HFFc6 (cell line): ENCODE results near the gene BRD4. TPM values are rescaled to one million over a fixed set of nuclear protein-coding genes. Genes with fewer than 3 reads are reported as not detected.

Source experiments
- DNase-seq: peaks from one replicate; pipeline ENCODE4 v3.0.0-alpha.2; 2018
- H3K27ac Mint-ChIP-seq: 2 replicates; pipeline ENCODE4 v1.8.0; 2020; ENCODE audit warnings: mild to moderate bottlenecking, mixed read lengths
- H3K27me3 Mint-ChIP-seq: 2 replicates; pipeline ENCODE4 v1.8.0; 2021; ENCODE audit warnings: mild to moderate bottlenecking, moderate library complexity, mixed read lengths; ENCODE audit not compliant: insufficient read depth
- H3K36me3 Mint-ChIP-seq: 2 replicates; pipeline ENCODE4 v1.8.0; 2021; ENCODE audit warnings: low read depth, mixed read lengths
- H3K4me1 Mint-ChIP-seq: 2 replicates; pipeline ENCODE4 v1.8.0; 2020; ENCODE audit warnings: low read depth, mixed read lengths
- H3K4me3 Mint-ChIP-seq: 2 replicates; pipeline ENCODE4 v1.8.0; 2020; ENCODE audit warnings: mild to moderate bottlenecking, moderate library complexity, mixed read lengths
- H3K9me3 Mint-ChIP-seq: 2 replicates; pipeline ENCODE4 v1.8.0; 2020; ENCODE audit warnings: mild to moderate bottlenecking, mixed read lengths
- total RNA-seq, 6 experiments: library from RNA; stranded (reverse); fragmentation: NEBNext Ultra II Directional; extraction: Animal tissue kit (Norgen Biotek cat#: 25700); gene quantifications; 2 replicates in 1 of 6; 3 replicates in 5 of 6; pipeline ENCODE4 v1.2.3, GENCODE V29; 2021
- TF ChIP-seq, protein P1 (sequence below): fragments of 200-600 bp; sonication (generic); IDR thresholded peaks from 2 replicates; pipeline ENCODE4 v1.5.0; 2021; ENCODE audit warnings: antibody characterized with exemption, mild to moderate bottlenecking

Gene BRD4
- total RNA-seq, 6 experiments from 2014 or later: 74.9 to 85.2 (median 81.5) TPM

DNA sequence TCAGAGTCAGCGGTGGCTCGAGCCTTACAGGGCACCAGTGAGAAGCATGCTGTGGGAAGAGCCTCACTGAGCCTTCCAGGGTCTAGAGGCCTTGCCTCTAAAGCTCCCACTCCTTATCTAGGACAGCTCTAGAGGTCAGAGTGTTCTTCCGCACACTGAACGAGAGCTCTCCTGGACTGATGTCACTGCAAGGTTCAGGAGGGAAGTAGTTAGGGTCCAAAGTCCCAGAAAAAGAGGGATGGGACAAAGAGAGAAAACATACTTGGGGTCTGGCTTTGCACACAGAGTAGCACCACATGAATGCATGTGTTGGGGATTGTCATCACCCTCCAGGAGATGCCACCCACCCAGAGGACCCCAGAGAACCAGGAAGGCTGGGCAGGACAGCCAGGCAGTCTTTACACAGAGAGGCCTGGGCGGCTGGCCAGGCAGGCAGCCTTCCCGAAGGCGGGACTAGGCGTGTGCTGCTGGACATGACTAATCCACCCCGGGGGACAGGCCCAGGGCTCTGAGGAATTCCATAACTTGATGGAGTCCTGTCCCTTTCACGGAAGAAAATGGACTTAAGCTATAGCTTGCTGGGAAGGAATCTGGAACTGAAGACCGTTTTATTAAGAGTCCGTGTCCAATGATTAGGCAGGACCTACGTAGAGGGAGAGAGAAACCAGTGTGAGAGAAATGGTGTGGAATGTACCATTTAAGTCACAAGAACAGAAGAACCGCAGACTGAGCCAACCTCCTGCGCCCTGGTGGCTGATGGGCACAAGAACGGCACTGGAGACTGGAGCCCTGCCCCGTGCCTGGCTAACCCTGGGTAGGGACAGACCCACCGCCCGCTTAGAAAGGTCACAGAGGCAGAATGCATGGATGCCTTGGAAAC lies 83.5 kb downstream of the BRD4 start:
- peak overlapping the region; percentile 96 for H3K27ac Mint-ChIP-seq
- peaks cover 23% of the 10 kb centered on the region for H3K36me3 Mint-ChIP-seq
- TF ChIP-seq, protein P1, sequence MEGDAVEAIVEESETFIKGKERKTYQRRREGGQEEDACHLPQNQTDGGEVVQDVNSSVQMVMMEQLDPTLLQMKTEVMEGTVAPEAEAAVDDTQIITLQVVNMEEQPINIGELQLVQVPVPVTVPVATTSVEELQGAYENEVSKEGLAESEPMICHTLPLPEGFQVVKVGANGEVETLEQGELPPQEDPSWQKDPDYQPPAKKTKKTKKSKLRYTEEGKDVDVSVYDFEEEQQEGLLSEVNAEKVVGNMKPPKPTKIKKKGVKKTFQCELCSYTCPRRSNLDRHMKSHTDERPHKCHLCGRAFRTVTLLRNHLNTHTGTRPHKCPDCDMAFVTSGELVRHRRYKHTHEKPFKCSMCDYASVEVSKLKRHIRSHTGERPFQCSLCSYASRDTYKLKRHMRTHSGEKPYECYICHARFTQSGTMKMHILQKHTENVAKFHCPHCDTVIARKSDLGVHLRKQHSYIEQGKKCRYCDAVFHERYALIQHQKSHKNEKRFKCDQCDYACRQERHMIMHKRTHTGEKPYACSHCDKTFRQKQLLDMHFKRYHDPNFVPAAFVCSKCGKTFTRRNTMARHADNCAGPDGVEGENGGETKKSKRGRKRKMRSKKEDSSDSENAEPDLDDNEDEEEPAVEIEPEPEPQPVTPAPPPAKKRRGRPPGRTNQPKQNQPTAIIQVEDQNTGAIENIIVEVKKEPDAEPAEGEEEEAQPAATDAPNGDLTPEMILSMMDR: no peak
- peak overlapping the region; percentile 73 for H3K4me3 Mint-ChIP-seq
- peaks cover 10% of the 10 kb centered on the region for H3K27me3 Mint-ChIP-seq
- H3K9me3 Mint-ChIP-seq: no peaks in the 10 kb centered on the region
- H3K4me1 Mint-ChIP-seq: peaks cover 75% of the 10 kb centered on the region
- peak; percentile 83 for DNase-seq

DNA sequence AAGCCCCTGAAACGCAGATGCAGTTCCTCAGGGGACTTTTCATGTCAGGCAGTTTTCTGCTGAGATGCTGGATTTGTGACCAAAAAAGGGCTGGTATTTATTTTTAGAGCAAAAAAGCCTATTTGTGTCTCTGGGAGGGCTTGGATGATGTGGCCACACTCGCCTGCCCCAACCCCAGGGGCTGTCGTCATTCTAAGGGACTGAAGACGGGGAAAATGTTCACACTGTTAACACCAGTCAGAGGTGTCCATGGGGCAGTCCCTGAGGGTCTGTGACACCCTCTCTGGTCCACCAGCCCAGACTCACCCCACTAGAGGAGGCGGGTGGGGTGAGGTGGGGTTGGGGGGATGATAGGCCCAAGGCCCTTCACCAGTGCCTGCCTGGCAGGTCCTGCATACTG lies 84.2 kb downstream of the BRD4 start:
- H3K9me3 Mint-ChIP-seq: no peaks in the 10 kb centered on the region
- no peak overlapping the region for H3K4me3 Mint-ChIP-seq
- H3K36me3 Mint-ChIP-seq: peaks cover 20% of the 10 kb centered on the region
- H3K27ac Mint-ChIP-seq: peak overlapping the region; percentile 96
- peaks cover 67% of the 10 kb centered on the region for H3K4me1 Mint-ChIP-seq
- no peak for DNase-seq
- H3K27me3 Mint-ChIP-seq: peaks cover 15% of the 10 kb centered on the region
- TF ChIP-seq, protein P1: no peak

DNA sequence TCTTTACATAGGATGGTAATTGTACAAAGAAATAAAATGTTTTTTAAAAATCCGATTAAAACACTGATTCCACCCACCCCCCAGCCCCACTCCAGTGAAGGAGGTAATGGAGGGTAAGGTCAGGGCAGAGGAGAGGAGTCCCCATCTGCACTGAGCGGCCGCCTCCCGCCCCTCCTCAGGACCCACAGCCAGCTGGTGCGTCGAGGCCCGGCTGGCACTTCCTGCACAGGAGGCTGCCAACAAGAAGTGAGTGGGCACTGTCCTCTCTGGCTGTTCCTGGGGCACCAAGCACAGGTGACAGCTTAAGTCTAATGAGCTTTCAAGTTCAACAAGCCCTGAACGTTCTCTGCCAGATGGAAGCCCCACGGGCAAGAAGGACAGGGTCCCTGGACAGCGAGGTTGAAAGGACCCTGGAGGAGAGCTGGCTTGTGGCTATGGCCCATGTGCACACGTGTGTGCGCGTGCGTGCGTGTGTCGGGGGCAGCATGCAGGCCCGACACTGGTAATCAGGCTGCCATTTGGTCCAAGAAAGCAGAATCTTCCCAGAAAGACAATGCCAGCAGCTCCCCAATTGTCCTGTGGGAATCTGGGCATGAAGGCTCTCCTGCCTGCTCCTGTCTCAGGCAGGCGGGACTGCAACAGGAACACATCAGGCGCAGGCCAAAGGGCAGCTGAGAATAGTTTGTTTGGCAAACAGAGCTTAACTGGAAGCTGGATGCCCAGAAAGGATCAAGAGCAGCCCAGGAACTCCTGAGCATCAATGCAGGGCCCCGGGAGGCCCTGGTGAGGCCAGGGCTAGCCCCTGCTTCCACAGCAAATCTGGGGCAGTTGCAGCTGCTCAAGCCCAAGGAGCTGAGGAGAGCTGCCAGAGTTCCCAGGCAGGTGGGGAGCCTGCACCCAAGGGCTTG lies 85.0 kb downstream of the BRD4 start:
- H3K9me3 Mint-ChIP-seq: no peaks in the 10 kb centered on the region
- peaks cover 60% of the 10 kb centered on the region for H3K4me1 Mint-ChIP-seq
- TF ChIP-seq, protein P1: no peak
- H3K27ac Mint-ChIP-seq: peak overlapping the region; percentile 96
- DNase-seq: no peak
- H3K4me3 Mint-ChIP-seq: no peak overlapping the region
- peaks cover 15% of the 10 kb centered on the region for H3K27me3 Mint-ChIP-seq
- peaks cover 16% of the 10 kb centered on the region for H3K36me3 Mint-ChIP-seq

DNA sequence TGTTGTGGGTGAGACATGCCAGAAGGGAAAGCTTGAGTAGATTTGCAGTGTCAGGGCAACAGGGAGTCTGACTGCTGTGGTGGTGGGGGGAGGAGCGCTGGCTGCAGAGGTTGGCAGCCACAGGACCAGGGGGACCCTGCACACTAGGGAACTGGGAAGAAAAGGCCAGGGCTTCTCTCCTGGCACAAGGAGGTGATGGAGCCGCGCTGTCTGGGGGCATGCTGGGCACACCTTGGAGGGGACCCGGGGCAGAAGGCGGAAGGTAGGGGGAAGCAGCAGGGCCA lies 86.2 kb downstream of the BRD4 start:
- H3K27me3 Mint-ChIP-seq: peaks cover 13% of the 10 kb centered on the region

More for the DNA sequence above, 86.2 kb downstream of the BRD4 start:
- peak overlapping the region; percentile 53 for H3K27ac Mint-ChIP-seq
- peaks cover 48% of the 10 kb centered on the region for H3K4me1 Mint-ChIP-seq
- no peak for DNase-seq
- H3K4me3 Mint-ChIP-seq: no peak overlapping the region
- peaks cover 12% of the 10 kb centered on the region; the same call in 1 of the 2 replicates for H3K36me3 Mint-ChIP-seq
- H3K9me3 Mint-ChIP-seq: no peaks in the 10 kb centered on the region
- TF ChIP-seq, protein P1: no peak
